GM12892 (cell line): ENCODE data around the gene TAGLN2.

Experiments
- POLR2AphosphoS5 ChIP-seq: IDR thresholded peaks from 2 replicates; pipeline ENCODE4 v1.6.1; 2011; ENCODE audit warnings: low read depth, low read length, control low read depth
- TAF1 ChIP-seq: IDR thresholded peaks from 2 replicates; pipeline ENCODE4 v1.6.1; 2011; ENCODE audit warnings: low read depth, mild to moderate bottlenecking, control low read depth, low read length, borderline replicate concordance

- TF ChIP-seq POLR2AphosphoS5 (peak; percentile 37; the same call in 1 of the 2 replicates), TAF1 (no peak)
Measured at GRCh38 chr1:159918352-159919200, 6.7 kb downstream of the TAGLN2 start.
